ENCODE data around the gene LRMDA. TPM values are rescaled to one million over a fixed set of nuclear protein-coding genes. Genes with fewer than 3 reads are reported as not detected.
"Not testable (repeated sequence)": the region's sequence is repeated elsewhere in the genome, so short reads cannot be mapped to it uniquely, and the experiment has no call there.

The LRMDA gene
- total RNA-seq, 1 donor: under 0.01 TPM

DNA sequence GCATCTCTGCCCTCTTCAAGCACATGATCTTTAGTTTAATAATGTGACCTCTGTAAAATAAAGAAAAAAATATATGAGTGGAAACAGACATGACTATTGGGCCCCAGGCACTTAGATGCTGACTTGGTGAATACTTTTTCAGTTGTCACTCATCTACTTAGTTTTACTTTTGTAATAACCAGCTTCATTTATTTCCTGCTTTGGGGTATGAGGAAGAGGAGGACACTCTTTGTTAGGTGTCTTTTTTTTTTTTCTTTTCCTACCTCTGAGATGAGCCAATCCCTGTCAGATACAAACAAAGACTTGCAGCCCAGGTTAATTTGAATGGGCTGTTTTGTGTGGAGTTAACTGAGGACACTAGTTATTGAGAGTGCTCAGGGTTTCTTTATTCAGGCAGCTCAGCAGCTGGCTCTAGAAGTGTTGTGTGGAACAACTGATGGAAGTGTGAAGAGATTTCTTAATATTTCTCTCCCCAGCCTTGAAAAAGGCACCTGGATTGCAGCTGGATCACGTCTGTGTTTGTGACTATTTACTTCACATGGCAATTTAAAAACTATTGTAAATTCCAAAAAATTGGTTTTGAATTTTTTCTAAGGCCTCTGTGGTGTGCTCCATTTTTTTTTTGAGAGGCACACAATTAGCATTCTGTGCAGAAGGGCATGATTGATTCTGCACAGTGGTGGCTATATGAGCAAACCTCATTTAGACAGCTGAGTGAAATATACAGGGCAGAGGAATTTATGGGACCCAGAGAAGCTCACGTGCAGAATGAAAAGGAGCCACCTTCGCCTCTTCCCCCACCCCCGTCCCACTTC lies 333.8 kb downstream of the LRMDA start:
- TF ChIP-seq, protein P1, sequence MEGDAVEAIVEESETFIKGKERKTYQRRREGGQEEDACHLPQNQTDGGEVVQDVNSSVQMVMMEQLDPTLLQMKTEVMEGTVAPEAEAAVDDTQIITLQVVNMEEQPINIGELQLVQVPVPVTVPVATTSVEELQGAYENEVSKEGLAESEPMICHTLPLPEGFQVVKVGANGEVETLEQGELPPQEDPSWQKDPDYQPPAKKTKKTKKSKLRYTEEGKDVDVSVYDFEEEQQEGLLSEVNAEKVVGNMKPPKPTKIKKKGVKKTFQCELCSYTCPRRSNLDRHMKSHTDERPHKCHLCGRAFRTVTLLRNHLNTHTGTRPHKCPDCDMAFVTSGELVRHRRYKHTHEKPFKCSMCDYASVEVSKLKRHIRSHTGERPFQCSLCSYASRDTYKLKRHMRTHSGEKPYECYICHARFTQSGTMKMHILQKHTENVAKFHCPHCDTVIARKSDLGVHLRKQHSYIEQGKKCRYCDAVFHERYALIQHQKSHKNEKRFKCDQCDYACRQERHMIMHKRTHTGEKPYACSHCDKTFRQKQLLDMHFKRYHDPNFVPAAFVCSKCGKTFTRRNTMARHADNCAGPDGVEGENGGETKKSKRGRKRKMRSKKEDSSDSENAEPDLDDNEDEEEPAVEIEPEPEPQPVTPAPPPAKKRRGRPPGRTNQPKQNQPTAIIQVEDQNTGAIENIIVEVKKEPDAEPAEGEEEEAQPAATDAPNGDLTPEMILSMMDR (IDR thresholded peaks at IDR 0.05; ENCODE audit: insufficient read depth, low read depth, low read length): no peak
- no peak for DNase-seq (ENCODE audit: low read depth)
- no peak overlapping the region for H3K4me3 ChIP-seq (ENCODE audit: low read depth, low read length)

- no peak for DNase-seq (ENCODE audit: low read depth)
- H3K4me3 ChIP-seq (ENCODE audit: low read depth, low read length): no peak overlapping the region
- TF ChIP-seq, protein P1 (IDR thresholded peaks at IDR 0.05; ENCODE audit: insufficient read depth, low read depth, low read length): no peak
Measured at GRCh38 chr10:75765789-75766096, 334.3 kb downstream of the LRMDA start.

GRCh38 chr10:75766106-75766505 lies 334.7 kb downstream of the LRMDA start:
- no peak overlapping the region for H3K4me3 ChIP-seq (ENCODE audit: low read depth, low read length)
- TF ChIP-seq, protein P1 (IDR thresholded peaks at IDR 0.05; ENCODE audit: insufficient read depth, low read depth, low read length): no peak
- DNase-seq (ENCODE audit: low read depth): no peak

GRCh38 chr10:75766752-75767151 lies 335.3 kb downstream of the LRMDA start:
- not testable (repeated sequence) for H3K4me3 ChIP-seq (ENCODE audit: low read depth, low read length); DNase-seq (ENCODE audit: low read depth)

- peak; percentile 25 for DNase-seq (ENCODE audit: low read depth)
- TF ChIP-seq, protein P1 (IDR thresholded peaks at IDR 0.05; ENCODE audit: insufficient read depth, low read depth, low read length): no peak
- H3K4me3 ChIP-seq (ENCODE audit: low read depth, low read length): no peak overlapping the region
Measured at GRCh38 chr10:75770626-75771081, 339.2 kb downstream of the LRMDA start.

- no peak overlapping the region for H3K4me3 ChIP-seq (ENCODE audit: low read depth, low read length)
- TF ChIP-seq, protein P1 (IDR thresholded peaks at IDR 0.05; ENCODE audit: insufficient read depth, low read depth, low read length): no peak
- no peak for DNase-seq (ENCODE audit: low read depth)
Measured at GRCh38 chr10:75771606-75772005, 340.2 kb downstream of the LRMDA start.

GRCh38 chr10:75772153-75772887 lies 340.9 kb downstream of the LRMDA start:
- DNase-seq (ENCODE audit: low read depth): peak; percentile 78
- peak overlapping the region; percentile 18 for H3K4me3 ChIP-seq (ENCODE audit: low read depth, low read length)

More at GRCh38 chr10:75772153-75772887, 340.9 kb downstream of the LRMDA start:
- TF ChIP-seq, protein P1 (IDR thresholded peaks at IDR 0.05; ENCODE audit: insufficient read depth, low read depth, low read length): no peak

Data from fibroblast of villous mesenchyme (primary cell).